Mesenteric fat pad (tissue), 1 donor: ENCODE measurements around the gene KCNMB4. TPM values are rescaled to one million over a fixed set of nuclear protein-coding genes. Genes with fewer than 3 reads are reported as not detected.

Experiments
- DNase-seq: peaks from one replicate; pipeline ENCODE4 v3.0.0-alpha.2; 2020; ENCODE audit warnings: low spot score
- total RNA-seq: library from RNA; stranded (reverse); fragmentation: NEBNext Ultra II Directional; extraction: Animal tissue kit (Norgen Biotek cat#: 25700); gene quantifications from one replicate; pipeline ENCODE4 v1.2.1, GENCODE V29; 2021
- donor health status: DM: yes; HTN: yes; CAD: no.

KCNMB4 gene
- total RNA-seq, 1 donor from 2014 or later, result 1.2 TPM

GRCh38 chr12:70430400-70430799 is 64.3 kb downstream of the KCNMB4 start:
- DNase-seq, result no peak

GRCh38 chr12:70436836-70437235 is 70.7 kb downstream of the KCNMB4 start:
- no peak for DNase-seq

GRCh38 chr12:70443062-70443673 is 77.1 kb downstream of the KCNMB4 start:
- no peak for DNase-seq

- no peak for DNase-seq
Measured at GRCh38 chr12:70444903-70445302, 78.8 kb downstream of the KCNMB4 start.

- no peak for DNase-seq
Measured at GRCh38 chr12:70448371-70448770, 82.3 kb downstream of the KCNMB4 start.

GRCh38 chr12:70449074-70449752 is 83.1 kb downstream of the KCNMB4 start:
- no peak for DNase-seq

GRCh38 chr12:70449753-70450341 is 83.8 kb downstream of the KCNMB4 start:
- DNase-seq, result no peak

GRCh38 chr12:70451528-70451927 is 85.4 kb downstream of the KCNMB4 start:
- DNase-seq, result no peak

GRCh38 chr12:70456953-70457352 is 90.9 kb downstream of the KCNMB4 start:
- DNase-seq, result no peak

GRCh38 chr12:70459786-70460185 is 93.7 kb downstream of the KCNMB4 start:
- DNase-seq, result no peak

GRCh38 chr12:70463997-70464396 is 97.9 kb downstream of the KCNMB4 start:
- DNase-seq, result no peak

GRCh38 chr12:70466753-70467152 is 100.7 kb downstream of the KCNMB4 start:
- no peak for DNase-seq

- no peak for DNase-seq
Measured at GRCh38 chr12:70467476-70467875, 101.4 kb downstream of the KCNMB4 start.

- DNase-seq, result no peak
Measured at GRCh38 chr12:70467918-70468733, 102.0 kb downstream of the KCNMB4 start.

- no peak for DNase-seq
Measured at GRCh38 chr12:70468741-70469140, 102.7 kb downstream of the KCNMB4 start.

- no peak for DNase-seq
Measured at GRCh38 chr12:70469221-70469820, 103.2 kb downstream of the KCNMB4 start.

GRCh38 chr12:70482764-70483163 is 116.7 kb downstream of the KCNMB4 start:
- DNase-seq, result no peak
